ENCODE measurements around the gene EXD1. TPM values are rescaled to one million over a fixed set of nuclear protein-coding genes. Genes with fewer than 3 reads are reported as not detected.

EXD1 gene
- total RNA-seq, 1 experiment from 2014 or later: 0.26 TPM

DNA sequence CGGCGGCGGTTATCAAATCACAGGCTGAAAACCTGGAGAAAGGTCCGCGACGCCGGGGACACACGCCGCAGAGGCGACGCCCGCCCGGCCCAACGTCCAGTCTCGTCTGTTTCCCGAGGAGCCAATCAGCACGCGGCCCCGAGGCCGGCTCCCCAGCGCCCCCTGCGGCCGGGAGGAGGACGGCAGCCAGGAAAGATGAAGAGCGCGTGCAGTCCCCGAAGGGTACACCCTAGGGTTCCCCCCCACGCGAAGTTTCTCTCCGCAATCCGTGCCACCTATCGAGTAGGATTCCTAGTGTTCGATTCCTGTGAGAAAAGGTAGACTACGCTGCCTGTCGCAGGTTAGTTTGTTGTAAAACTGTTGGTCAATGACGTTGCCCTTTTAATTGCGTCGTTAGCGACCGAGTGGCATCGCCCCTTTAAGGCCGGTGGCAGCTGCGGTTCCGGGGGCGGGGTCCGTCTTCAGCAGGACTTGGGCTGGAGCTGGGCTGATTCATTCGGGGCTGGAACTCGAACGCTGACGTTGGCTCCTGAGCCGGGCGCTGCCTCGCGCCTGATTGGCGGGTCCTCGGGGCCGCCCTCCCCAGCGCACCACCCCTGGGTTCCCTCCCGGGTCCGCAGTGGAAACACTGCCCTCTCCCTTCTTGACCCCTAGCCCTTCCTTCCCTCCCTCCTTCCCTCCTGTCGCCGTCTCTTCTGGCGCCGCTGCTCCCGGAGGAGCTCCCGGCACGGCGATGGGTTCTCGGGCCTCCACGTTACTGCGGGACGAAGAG, at the start of gene EXD1, which contains the start of gene CHP1 (continued):
- TF ChIP-seq, protein P1, sequence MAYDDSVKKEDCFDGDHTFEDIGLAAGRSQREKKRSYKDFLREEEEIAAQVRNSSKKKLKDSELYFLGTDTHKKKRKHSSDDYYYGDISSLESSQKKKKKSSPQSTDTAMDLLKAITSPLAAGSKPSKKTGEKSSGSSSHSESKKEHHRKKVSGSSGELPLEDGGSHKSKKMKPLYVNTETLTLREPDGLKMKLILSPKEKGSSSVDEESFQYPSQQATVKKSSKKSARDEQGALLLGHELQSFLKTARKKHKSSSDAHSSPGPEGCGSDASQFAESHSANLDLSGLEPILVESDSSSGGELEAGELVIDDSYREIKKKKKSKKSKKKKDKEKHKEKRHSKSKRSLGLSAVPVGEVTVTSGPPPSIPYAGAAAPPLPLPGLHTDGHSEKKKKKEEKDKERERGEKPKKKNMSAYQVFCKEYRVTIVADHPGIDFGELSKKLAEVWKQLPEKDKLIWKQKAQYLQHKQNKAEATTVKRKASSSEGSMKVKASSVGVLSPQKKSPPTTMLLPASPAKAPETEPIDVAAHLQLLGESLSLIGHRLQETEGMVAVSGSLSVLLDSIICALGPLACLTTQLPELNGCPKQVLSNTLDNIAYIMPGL (CRISPR knock-in tag; IDR thresholded peaks at IDR 0.05): peak; percentile 76
- TF ChIP-seq TP53 (CRISPR knock-in tag; IDR thresholded peaks at IDR 0.05): peak; percentile 95
- peak; percentile 92 for TF ChIP-seq ELF4 (CRISPR knock-in tag; IDR thresholded peaks at IDR 0.05; ENCODE audit: low read depth)
- TF ChIP-seq SOX15 (CRISPR knock-in tag; IDR thresholded peaks at IDR 0.05): no peak
- peak; percentile 78; the same call in 1 of the 2 replicates for TF ChIP-seq NR1H2 (CRISPR knock-in tag; IDR thresholded peaks at IDR 0.05)
- TF ChIP-seq MYBL2 (CRISPR knock-in tag; IDR thresholded peaks at IDR 0.05): peak; percentile 93
- no peak for TF ChIP-seq OVOL2 (CRISPR knock-in tag; IDR thresholded peaks at IDR 0.05; ENCODE audit: borderline replicate concordance)
- TF ChIP-seq CREB1 (CRISPR knock-in tag; IDR thresholded peaks at IDR 0.05): peak; percentile 91
- no peak for TF ChIP-seq ZNF138 (CRISPR knock-in tag; conservative IDR thresholded peaks at IDR 0.05)
- TF ChIP-seq FOXP1 (CRISPR knock-in tag; IDR thresholded peaks at IDR 0.05; ENCODE audit: borderline replicate concordance): peak; percentile 92
- TF ChIP-seq IRF2 (CRISPR knock-in tag; IDR thresholded peaks at IDR 0.05; ENCODE audit: borderline replicate concordance, low read depth): no peak
- TF ChIP-seq TCF7 (CRISPR knock-in tag; IDR thresholded peaks at IDR 0.05; ENCODE audit: low read depth): peak; percentile 15; the same call in 1 of the 2 replicates
- TF ChIP-seq, protein P2, sequence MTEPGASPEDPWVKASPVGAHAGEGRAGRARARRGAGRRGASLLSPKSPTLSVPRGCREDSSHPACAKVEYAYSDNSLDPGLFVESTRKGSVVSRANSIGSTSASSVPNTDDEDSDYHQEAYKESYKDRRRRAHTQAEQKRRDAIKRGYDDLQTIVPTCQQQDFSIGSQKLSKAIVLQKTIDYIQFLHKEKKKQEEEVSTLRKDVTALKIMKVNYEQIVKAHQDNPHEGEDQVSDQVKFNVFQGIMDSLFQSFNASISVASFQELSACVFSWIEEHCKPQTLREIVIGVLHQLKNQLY (CRISPR knock-in tag; IDR thresholded peaks at IDR 0.05): 0 out of 2 replicates have a peak, but pooled peaks have one; percentile 88
- peak; percentile 57; the same call in 1 of the 2 replicates for TF ChIP-seq ATF1 (CRISPR knock-in tag; IDR thresholded peaks at IDR 0.05)
- no peak for TF ChIP-seq GTF2I (CRISPR knock-in tag; conservative IDR thresholded peaks at IDR 0.05)
- TF ChIP-seq RELA (CRISPR knock-in tag; IDR thresholded peaks at IDR 0.05; ENCODE audit: borderline replicate concordance): peak; percentile 88; the same call in 1 of the 2 replicates
- TF ChIP-seq JUN (CRISPR knock-in tag; IDR thresholded peaks at IDR 0.05): peak; percentile 62
- TF ChIP-seq, protein P3, sequence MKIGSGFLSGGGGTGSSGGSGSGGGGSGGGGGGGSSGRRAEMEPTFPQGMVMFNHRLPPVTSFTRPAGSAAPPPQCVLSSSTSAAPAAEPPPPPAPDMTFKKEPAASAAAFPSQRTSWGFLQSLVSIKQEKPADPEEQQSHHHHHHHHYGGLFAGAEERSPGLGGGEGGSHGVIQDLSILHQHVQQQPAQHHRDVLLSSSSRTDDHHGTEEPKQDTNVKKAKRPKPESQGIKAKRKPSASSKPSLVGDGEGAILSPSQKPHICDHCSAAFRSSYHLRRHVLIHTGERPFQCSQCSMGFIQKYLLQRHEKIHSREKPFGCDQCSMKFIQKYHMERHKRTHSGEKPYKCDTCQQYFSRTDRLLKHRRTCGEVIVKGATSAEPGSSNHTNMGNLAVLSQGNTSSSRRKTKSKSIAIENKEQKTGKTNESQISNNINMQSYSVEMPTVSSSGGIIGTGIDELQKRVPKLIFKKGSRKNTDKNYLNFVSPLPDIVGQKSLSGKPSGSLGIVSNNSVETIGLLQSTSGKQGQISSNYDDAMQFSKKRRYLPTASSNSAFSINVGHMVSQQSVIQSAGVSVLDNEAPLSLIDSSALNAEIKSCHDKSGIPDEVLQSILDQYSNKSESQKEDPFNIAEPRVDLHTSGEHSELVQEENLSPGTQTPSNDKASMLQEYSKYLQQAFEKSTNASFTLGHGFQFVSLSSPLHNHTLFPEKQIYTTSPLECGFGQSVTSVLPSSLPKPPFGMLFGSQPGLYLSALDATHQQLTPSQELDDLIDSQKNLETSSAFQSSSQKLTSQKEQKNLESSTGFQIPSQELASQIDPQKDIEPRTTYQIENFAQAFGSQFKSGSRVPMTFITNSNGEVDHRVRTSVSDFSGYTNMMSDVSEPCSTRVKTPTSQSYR (CRISPR knock-in tag; IDR thresholded peaks at IDR 0.05): no peak; the same call in 1 of the 2 replicates
- TF ChIP-seq, protein P4, sequence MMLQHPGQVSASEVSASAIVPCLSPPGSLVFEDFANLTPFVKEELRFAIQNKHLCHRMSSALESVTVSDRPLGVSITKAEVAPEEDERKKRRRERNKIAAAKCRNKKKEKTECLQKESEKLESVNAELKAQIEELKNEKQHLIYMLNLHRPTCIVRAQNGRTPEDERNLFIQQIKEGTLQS (CRISPR knock-in tag; conservative IDR thresholded peaks at IDR 0.05): no peak
- TF ChIP-seq ZNF263 (CRISPR knock-in tag; IDR thresholded peaks at IDR 0.05; ENCODE audit: low read depth): peak; percentile 66; the same call in 1 of the 2 replicates
- TF ChIP-seq, protein P5, sequence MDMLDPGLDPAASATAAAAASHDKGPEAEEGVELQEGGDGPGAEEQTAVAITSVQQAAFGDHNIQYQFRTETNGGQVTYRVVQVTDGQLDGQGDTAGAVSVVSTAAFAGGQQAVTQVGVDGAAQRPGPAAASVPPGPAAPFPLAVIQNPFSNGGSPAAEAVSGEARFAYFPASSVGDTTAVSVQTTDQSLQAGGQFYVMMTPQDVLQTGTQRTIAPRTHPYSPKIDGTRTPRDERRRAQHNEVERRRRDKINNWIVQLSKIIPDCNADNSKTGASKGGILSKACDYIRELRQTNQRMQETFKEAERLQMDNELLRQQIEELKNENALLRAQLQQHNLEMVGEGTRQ (CRISPR knock-in tag; IDR thresholded peaks at IDR 0.05): peak; percentile 49
- no peak for TF ChIP-seq RORB (CRISPR knock-in tag; IDR thresholded peaks at IDR 0.05)
- no peak; the same call in 1 of the 2 replicates for TF ChIP-seq ZNF416 (CRISPR knock-in tag; IDR thresholded peaks at IDR 0.05)
- TF ChIP-seq SMAD4 (CRISPR knock-in tag; IDR thresholded peaks at IDR 0.05): peak; percentile 58
- TF ChIP-seq, protein P6, sequence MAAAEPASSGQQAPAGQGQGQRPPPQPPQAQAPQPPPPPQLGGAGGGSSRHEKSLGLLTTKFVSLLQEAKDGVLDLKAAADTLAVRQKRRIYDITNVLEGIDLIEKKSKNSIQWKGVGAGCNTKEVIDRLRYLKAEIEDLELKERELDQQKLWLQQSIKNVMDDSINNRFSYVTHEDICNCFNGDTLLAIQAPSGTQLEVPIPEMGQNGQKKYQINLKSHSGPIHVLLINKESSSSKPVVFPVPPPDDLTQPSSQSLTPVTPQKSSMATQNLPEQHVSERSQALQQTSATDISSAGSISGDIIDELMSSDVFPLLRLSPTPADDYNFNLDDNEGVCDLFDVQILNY (CRISPR knock-in tag; IDR thresholded peaks at IDR 0.05): peak; percentile 51; the same call in 1 of the 2 replicates
- no peak for TF ChIP-seq HMGA2 (CRISPR knock-in tag; IDR thresholded peaks at IDR 0.05)
- TF ChIP-seq, protein P7, sequence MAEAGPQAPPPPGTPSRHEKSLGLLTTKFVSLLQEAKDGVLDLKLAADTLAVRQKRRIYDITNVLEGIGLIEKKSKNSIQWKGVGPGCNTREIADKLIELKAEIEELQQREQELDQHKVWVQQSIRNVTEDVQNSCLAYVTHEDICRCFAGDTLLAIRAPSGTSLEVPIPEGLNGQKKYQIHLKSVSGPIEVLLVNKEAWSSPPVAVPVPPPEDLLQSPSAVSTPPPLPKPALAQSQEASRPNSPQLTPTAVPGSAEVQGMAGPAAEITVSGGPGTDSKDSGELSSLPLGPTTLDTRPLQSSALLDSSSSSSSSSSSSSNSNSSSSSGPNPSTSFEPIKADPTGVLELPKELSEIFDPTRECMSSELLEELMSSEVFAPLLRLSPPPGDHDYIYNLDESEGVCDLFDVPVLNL (CRISPR knock-in tag; IDR thresholded peaks at IDR 0.05; ENCODE audit: borderline replicate concordance, low read depth): no peak
- TF ChIP-seq GABPB1 (CRISPR knock-in tag; IDR thresholded peaks at IDR 0.05): peak; percentile 70; the same call in 1 of the 2 replicates
- TF ChIP-seq, protein P8, sequence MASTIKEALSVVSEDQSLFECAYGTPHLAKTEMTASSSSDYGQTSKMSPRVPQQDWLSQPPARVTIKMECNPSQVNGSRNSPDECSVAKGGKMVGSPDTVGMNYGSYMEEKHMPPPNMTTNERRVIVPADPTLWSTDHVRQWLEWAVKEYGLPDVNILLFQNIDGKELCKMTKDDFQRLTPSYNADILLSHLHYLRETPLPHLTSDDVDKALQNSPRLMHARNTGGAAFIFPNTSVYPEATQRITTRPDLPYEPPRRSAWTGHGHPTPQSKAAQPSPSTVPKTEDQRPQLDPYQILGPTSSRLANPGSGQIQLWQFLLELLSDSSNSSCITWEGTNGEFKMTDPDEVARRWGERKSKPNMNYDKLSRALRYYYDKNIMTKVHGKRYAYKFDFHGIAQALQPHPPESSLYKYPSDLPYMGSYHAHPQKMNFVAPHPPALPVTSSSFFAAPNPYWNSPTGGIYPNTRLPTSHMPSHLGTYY (CRISPR knock-in tag; IDR thresholded peaks at IDR 0.05): no peak
- peak; percentile 37 for TF ChIP-seq ZBTB21 (CRISPR knock-in tag; IDR thresholded peaks at IDR 0.05; ENCODE audit: borderline replicate concordance)
